ENCODE results near the gene LY6G6C. TPM values are rescaled to one million over a fixed set of nuclear protein-coding genes. Genes with fewer than 3 reads are reported as not detected.

LY6G6C gene
- total and polyA plus RNA-seq, 2 experiments from 2014 or later = not detected

GRCh38 chr6:31711233-31711632 lies 10.3 kb downstream of the LY6G6C start:
- no peaks in the 10 kb centered on the region for H3K27me3 ChIP-seq (ENCODE audit: insufficient read depth)
- TF ChIP-seq STAT1 (IDR thresholded peaks at IDR 0.05; ENCODE audit: unreplicated experiment) (no peak), ZNF114 (CRISPR knock-in tag; IDR thresholded peaks at IDR 0.05) (no peak), EZH2 (IDR thresholded peaks at IDR 0.05; ENCODE audit: low read depth, unreplicated experiment) (no peak), EZH2phosphoT487 (IDR thresholded peaks at IDR 0.05; ENCODE audit: unreplicated experiment) (no peak), JUNB (IDR thresholded peaks at IDR 0.05; ENCODE audit: unreplicated experiment) (no peak), CTCF (conservative IDR thresholded peaks at IDR 0.05; ENCODE audit: low read depth in 2 of 2) (no peak), NANOG (IDR thresholded peaks at IDR 0.05; ENCODE audit: borderline replicate concordance) (no peak), ZNF462 (CRISPR knock-in tag; IDR thresholded peaks at IDR 0.05) (no peak), ZNF331 (CRISPR knock-in tag; IDR thresholded peaks at IDR 0.05; ENCODE audit: low read depth) (no peak), CREB1 (CRISPR knock-in tag; IDR thresholded peaks at IDR 0.05; ENCODE audit: low read depth) (no peak), POLR2AphosphoS5 (IDR thresholded peaks at IDR 0.05; ENCODE audit: low read depth) (no peak)
- TF ChIP-seq, protein P1, sequence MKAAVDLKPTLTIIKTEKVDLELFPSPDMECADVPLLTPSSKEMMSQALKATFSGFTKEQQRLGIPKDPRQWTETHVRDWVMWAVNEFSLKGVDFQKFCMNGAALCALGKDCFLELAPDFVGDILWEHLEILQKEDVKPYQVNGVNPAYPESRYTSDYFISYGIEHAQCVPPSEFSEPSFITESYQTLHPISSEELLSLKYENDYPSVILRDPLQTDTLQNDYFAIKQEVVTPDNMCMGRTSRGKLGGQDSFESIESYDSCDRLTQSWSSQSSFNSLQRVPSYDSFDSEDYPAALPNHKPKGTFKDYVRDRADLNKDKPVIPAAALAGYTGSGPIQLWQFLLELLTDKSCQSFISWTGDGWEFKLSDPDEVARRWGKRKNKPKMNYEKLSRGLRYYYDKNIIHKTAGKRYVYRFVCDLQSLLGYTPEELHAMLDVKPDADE (IDR thresholded peaks at IDR 0.05) = no peak
- TF ChIP-seq, protein P2, sequence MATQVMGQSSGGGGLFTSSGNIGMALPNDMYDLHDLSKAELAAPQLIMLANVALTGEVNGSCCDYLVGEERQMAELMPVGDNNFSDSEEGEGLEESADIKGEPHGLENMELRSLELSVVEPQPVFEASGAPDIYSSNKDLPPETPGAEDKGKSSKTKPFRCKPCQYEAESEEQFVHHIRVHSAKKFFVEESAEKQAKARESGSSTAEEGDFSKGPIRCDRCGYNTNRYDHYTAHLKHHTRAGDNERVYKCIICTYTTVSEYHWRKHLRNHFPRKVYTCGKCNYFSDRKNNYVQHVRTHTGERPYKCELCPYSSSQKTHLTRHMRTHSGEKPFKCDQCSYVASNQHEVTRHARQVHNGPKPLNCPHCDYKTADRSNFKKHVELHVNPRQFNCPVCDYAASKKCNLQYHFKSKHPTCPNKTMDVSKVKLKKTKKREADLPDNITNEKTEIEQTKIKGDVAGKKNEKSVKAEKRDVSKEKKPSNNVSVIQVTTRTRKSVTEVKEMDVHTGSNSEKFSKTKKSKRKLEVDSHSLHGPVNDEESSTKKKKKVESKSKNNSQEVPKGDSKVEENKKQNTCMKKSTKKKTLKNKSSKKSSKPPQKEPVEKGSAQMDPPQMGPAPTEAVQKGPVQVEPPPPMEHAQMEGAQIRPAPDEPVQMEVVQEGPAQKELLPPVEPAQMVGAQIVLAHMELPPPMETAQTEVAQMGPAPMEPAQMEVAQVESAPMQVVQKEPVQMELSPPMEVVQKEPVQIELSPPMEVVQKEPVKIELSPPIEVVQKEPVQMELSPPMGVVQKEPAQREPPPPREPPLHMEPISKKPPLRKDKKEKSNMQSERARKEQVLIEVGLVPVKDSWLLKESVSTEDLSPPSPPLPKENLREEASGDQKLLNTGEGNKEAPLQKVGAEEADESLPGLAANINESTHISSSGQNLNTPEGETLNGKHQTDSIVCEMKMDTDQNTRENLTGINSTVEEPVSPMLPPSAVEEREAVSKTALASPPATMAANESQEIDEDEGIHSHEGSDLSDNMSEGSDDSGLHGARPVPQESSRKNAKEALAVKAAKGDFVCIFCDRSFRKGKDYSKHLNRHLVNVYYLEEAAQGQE (IDR thresholded peaks at IDR 0.05; ENCODE audit: unreplicated experiment) = no peak
- Mint-ChIP-seq H3K27me3 (ENCODE audit: insufficient read depth, low read depth, poor library complexity) (peaks cover 19% of the 10 kb centered on the region), H3K4me3 (no peak overlapping the region), H3K27ac (no peak overlapping the region), H3K9me3 (no peaks in the 10 kb centered on the region), H3K36me3 (ENCODE audit: low read depth) (no peaks in the 10 kb centered on the region), H3K4me1 (peaks cover 24% of the 10 kb centered on the region)
- H3F3A ChIP-seq (replicated peaks; ENCODE audit: low read depth) = no peaks in the 10 kb centered on the region
- H3K4me2 ChIP-seq = no peak overlapping the region
- DNase-seq (ENCODE audit: low spot score) (no peak), ATAC-seq (no peak)
- H4K20me1 ChIP-seq (replicated peaks; ENCODE audit: insufficient read depth) = no peaks in the 10 kb centered on the region
- no peaks in the 10 kb centered on the region for H3K36me3 ChIP-seq (ENCODE audit: insufficient read depth)
- no peaks in the 10 kb centered on the region for H3K79me2 ChIP-seq (replicated peaks; ENCODE audit: insufficient read depth)
- no peak overlapping the region for H3K4me3 ChIP-seq
- H3K27ac ChIP-seq (ENCODE audit: low read depth) = no peak overlapping the region
- H2AFZ ChIP-seq = no peak overlapping the region
- no peaks in the 10 kb centered on the region for H3K9me2 ChIP-seq (ENCODE audit: insufficient read depth)
- H3K4me1 ChIP-seq (ENCODE audit: insufficient read depth) = peaks cover 20% of the 10 kb centered on the region
